AG10803 (cell line): Measurements from ENCODE around the gene C14orf180.

Experiments
- DNase-seq: peaks from one replicate; pipeline ENCODE4 v3.0.0; 2010; ENCODE audit warnings: low read depth
- H3K4me3 ChIP-seq: 2 replicates; pipeline ENCODE4 v1.5.1; 2011; ENCODE audit warnings: mild to moderate bottlenecking, low read length, control low read depth
- TF ChIP-seq, protein P1 (sequence below): conservative IDR thresholded peaks from 2 replicates; pipeline ENCODE4 v1.5.1; 2011; ENCODE audit warnings: mild to moderate bottlenecking, low read length, control low read depth, inconsistent platforms

C14orf180 gene

DNA sequence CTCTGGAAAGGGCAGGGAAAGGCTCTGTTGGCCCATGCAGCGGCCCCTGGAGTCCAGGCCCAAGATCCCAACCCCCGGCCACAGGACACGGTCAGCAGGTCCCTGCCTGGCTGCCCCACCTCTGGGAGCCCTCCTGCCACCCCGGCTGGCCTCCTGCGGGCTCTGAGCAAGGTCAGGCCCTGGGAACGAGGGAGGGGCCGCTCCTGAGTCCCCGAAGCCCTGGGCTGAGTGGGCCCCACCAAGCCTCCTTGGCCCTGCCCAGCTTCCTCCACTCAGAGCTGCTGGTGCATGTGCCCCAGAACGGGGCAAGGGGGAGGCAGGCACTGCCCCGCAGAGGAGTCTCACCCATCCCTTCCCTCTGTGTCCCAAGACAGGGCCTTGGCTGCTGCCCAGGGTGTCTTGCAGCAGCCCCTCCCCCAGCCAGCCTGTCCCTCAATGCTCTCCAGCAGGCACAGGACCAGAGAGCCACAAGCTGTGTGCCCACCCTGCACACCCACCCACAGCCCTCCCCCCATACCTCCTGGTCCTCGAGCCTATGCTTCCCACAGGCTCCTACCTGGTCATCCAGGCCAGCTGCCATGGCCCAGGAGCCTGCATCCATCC is 7.4 kb upstream of the C14orf180 start:
- H3K4me3 ChIP-seq: no peak overlapping the region
- no peak for DNase-seq
- TF ChIP-seq, protein P1, sequence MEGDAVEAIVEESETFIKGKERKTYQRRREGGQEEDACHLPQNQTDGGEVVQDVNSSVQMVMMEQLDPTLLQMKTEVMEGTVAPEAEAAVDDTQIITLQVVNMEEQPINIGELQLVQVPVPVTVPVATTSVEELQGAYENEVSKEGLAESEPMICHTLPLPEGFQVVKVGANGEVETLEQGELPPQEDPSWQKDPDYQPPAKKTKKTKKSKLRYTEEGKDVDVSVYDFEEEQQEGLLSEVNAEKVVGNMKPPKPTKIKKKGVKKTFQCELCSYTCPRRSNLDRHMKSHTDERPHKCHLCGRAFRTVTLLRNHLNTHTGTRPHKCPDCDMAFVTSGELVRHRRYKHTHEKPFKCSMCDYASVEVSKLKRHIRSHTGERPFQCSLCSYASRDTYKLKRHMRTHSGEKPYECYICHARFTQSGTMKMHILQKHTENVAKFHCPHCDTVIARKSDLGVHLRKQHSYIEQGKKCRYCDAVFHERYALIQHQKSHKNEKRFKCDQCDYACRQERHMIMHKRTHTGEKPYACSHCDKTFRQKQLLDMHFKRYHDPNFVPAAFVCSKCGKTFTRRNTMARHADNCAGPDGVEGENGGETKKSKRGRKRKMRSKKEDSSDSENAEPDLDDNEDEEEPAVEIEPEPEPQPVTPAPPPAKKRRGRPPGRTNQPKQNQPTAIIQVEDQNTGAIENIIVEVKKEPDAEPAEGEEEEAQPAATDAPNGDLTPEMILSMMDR: no peak

GRCh38 chr14:104572668-104573067 is 6.9 kb upstream of the C14orf180 start:
- no peak overlapping the region for H3K4me3 ChIP-seq
- TF ChIP-seq, protein P1: no peak
- no peak for DNase-seq

- TF ChIP-seq, protein P1: no peak
- H3K4me3 ChIP-seq: no peak overlapping the region
These were observed 5.6 kb upstream of the C14orf180 start for GRCh38 chr14:104573930-104574329.

DNA sequence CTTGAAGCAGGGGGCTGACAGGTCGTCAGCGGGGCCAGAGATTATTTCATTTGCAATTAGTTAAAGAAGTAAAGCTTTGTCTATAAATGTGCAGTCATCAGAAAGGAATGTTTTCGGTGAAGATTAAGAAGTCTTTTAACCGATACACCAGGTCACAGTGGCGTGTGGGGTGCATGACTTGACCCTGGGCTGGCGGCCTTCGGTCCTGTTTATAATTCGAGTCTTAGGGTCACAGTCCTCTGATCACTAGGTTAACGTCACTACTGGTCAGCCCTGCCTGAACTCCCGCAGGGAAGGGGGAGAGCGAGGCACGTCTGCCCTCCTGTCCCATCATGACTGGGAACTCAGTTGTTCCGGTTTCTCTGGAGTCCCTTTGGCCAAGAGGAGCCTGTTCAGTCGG is 5.0 kb upstream of the C14orf180 start:
- no peak for DNase-seq

More at GRCh38 chr14:104573930-104574329, 5.6 kb upstream of the C14orf180 start:
- DNase-seq: no peak

GRCh38 chr14:104574978-104575583 is 4.5 kb upstream of the C14orf180 start:
- TF ChIP-seq, protein P1: no peak
- H3K4me3 ChIP-seq: no peak overlapping the region
- no peak for DNase-seq

More for the DNA sequence above, 5.0 kb upstream of the C14orf180 start:
- TF ChIP-seq, protein P1: no peak
- H3K4me3 ChIP-seq: no peak overlapping the region

GRCh38 chr14:104576232-104576969 is 3.2 kb upstream of the C14orf180 start:
- TF ChIP-seq, protein P1: no peak
- H3K4me3 ChIP-seq: no peak overlapping the region
- no peak for DNase-seq

DNA sequence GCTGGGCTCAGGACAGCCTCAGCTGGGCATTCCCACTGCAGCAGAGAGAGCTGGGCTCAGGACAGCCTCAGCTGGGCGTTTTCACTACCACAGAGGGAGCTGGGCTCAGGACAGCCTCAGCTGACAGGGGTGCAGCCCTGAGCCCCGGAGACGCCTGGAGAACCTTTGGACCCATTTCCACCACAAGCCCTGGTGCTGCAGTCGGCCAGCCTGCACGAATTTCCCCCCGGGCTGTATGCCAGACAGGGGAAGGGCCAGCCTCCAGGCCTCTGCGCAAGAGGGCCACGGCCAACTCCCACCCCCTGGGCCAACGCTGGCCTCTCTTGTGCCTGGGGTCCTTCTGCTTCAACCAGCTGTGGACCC is 2.6 kb upstream of the C14orf180 start:
- TF ChIP-seq, protein P1: no peak
- H3K4me3 ChIP-seq: no peak overlapping the region
- no peak for DNase-seq
